Measurements from ENCODE around the gene UBL3.

Gene UBL3

GRCh38 chr13:29801102-29801501 lies 49.3 kb downstream of the UBL3 start:
- H3K27ac ChIP-seq = no peak overlapping the region
- TF ChIP-seq ZFX (IDR thresholded peaks at IDR 0.05) = no peak
- TF ChIP-seq, protein P1, sequence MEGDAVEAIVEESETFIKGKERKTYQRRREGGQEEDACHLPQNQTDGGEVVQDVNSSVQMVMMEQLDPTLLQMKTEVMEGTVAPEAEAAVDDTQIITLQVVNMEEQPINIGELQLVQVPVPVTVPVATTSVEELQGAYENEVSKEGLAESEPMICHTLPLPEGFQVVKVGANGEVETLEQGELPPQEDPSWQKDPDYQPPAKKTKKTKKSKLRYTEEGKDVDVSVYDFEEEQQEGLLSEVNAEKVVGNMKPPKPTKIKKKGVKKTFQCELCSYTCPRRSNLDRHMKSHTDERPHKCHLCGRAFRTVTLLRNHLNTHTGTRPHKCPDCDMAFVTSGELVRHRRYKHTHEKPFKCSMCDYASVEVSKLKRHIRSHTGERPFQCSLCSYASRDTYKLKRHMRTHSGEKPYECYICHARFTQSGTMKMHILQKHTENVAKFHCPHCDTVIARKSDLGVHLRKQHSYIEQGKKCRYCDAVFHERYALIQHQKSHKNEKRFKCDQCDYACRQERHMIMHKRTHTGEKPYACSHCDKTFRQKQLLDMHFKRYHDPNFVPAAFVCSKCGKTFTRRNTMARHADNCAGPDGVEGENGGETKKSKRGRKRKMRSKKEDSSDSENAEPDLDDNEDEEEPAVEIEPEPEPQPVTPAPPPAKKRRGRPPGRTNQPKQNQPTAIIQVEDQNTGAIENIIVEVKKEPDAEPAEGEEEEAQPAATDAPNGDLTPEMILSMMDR (conservative IDR thresholded peaks at IDR 0.05) = no peak

GRCh38 chr13:29800687-29801086 lies 49.7 kb downstream of the UBL3 start:
- TF ChIP-seq ZFX (IDR thresholded peaks at IDR 0.05) = no peak
- TF ChIP-seq, protein P1 (conservative IDR thresholded peaks at IDR 0.05) = no peak
- H3K27ac ChIP-seq = no peak overlapping the region

- TF ChIP-seq, protein P1 (conservative IDR thresholded peaks at IDR 0.05) = no peak
- TF ChIP-seq ZFX (IDR thresholded peaks at IDR 0.05) = no peak
- H3K27ac ChIP-seq = no peak overlapping the region
Measured at GRCh38 chr13:29799041-29799440, 51.4 kb downstream of the UBL3 start.

DNA sequence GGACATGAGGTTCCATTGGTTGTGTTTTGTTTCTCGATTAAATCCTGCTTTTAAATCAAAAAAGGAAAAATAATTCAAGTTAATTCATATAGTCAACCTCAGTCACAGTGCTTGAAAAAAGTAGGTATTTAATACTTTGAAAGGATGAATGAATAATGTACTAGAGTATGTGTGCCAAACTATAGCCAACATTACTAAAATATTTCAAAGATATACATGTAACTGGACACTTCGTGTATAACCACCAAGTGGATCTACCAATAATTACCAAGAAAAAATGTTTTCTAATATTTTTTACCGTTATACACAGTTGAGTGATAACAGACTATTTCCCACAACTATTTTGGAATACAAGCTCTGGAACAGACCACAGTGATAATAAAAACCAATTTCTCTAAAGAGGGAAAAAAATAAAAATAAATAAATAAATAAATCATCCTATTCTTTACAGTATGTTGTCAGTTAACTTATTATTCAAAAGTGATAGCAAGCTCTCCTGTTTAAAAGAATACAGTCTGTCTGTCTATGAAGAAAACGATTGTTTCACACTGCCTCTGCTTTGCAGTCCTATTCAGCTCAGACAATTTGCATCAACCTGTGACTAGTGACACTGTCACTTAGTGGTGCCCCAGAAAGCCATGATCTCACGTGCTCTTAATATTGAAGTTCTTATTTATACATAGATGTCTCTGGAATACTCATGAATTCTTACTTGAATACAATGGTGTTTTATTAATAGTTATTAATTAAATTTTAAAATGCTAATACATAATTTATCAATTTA lies 58.2 kb downstream of the UBL3 start:
- no peak overlapping the region for H3K27ac ChIP-seq
- TF ChIP-seq ZFX (IDR thresholded peaks at IDR 0.05) = no peak
- TF ChIP-seq, protein P1 (conservative IDR thresholded peaks at IDR 0.05) = no peak

- H3K27ac ChIP-seq = no peak overlapping the region
- TF ChIP-seq, protein P1 (conservative IDR thresholded peaks at IDR 0.05) = no peak
- no peak for TF ChIP-seq ZFX (IDR thresholded peaks at IDR 0.05)
Measured at GRCh38 chr13:29791508-29791907, 58.9 kb downstream of the UBL3 start.

- TF ChIP-seq, protein P1 (conservative IDR thresholded peaks at IDR 0.05) = no peak
- no peak for TF ChIP-seq ZFX (IDR thresholded peaks at IDR 0.05)
- H3K27ac ChIP-seq = no peak overlapping the region
Measured at GRCh38 chr13:29786698-29787097, 63.7 kb downstream of the UBL3 start.

DNA sequence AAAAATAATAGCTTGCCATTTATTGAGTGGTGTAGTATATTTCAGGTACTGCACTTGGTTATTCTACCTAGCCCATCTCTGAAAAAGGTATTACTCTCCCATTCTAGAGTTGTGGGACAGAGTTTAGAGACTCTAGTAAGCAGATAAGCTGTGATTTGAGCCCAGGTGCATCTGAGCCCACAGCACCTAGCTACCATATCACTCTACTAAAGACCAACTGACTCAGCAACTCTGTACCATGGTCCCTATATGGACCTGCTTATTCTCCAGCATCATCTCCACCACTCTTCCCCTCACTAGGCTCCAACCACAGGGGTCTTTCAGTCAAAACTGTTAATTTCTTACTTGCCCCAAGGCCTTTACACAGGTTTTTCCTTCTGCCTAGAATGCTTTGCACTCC lies 64.4 kb downstream of the UBL3 start:
- H3K27ac ChIP-seq = no peak overlapping the region
- TF ChIP-seq, protein P1 (conservative IDR thresholded peaks at IDR 0.05) = no peak
- no peak for TF ChIP-seq ZFX (IDR thresholded peaks at IDR 0.05)
